ENCODE measurements around the gene REC8. TPM values are rescaled to one million over a fixed set of nuclear protein-coding genes. Genes with fewer than 3 reads are reported as not detected.

REC8 gene
- total and polyA plus RNA-seq, 10 of the 15 experiments (the other 5 are each of a cell fraction or from before 2014, with no cell fraction given), result 4.2 to 76.9 (median 29.1) TPM

- H3K79me2 ChIP-seq (ENCODE audit: control insufficient read depth, insufficient read depth, low read length), result peaks cover 70% of the 10 kb centered on the region
- POLR2A ChIA-PET, result interaction anchor here (0.5 to 5.8 kb wide), 12 partner anchors 9 to 176 kb away, joined by 3 to 99 read pairs (median 18); partner anchors contain the start of genes CHMP4A, DCAF11, IPO4 and IRF9
- in situ Hi-C loops (cut with MboI), result no loop called here
These were observed 26.7 kb upstream of the REC8 start for GRCh38 chr14:24145219-24145618.

More at GRCh38 chr14:24145219-24145618, 26.7 kb upstream of the REC8 start:
- TF ChIP-seq YBX1 (IDR thresholded peaks at IDR 0.05) (no peak), NFXL1 (IDR thresholded peaks at IDR 0.05; ENCODE audit: borderline replicate concordance) (no peak), NKRF (conservative IDR thresholded peaks at IDR 0.05) (no peak), NR2C2 (IDR thresholded peaks at IDR 0.05; ENCODE audit: borderline replicate concordance, control insufficient read depth, insufficient read length, low read depth) (no peak), HCFC1 (IDR thresholded peaks at IDR 0.05; ENCODE audit: low read length) (no peak), E2F4 (IDR thresholded peaks at IDR 0.05; ENCODE audit: low read depth, low read length) (no peak), POLR2AphosphoS2 (IDR thresholded peaks at IDR 0.05; ENCODE audit: low read depth, low read length) (no peak), CUX1 (IDR thresholded peaks at IDR 0.05; ENCODE audit: insufficient replicate concordance, low read depth, low read length) (no peak), ELK1 (IDR thresholded peaks at IDR 0.05; ENCODE audit: low read depth, low read length) (no peak), NFYB (IDR thresholded peaks at IDR 0.05; ENCODE audit: insufficient read depth, low read depth, low read length) (no peak), IRF3 (IDR thresholded peaks at IDR 0.05) (no peak)
- H3K9me3 ChIP-seq (replicated peaks; ENCODE audit: control insufficient read depth, insufficient read depth, low read length), result no peaks in the 10 kb centered on the region
- no TSS peak for BruUV-seq (replicated peaks)
- no peaks in the 10 kb centered on the region for H4K20me1 ChIP-seq (ENCODE audit: control insufficient read depth, insufficient read depth)
- no peaks in the 10 kb centered on the region for H3K27me3 ChIP-seq (replicated peaks in 1 of 2; ENCODE audit: control insufficient read depth in 2 of 2, insufficient read depth in 2 of 2, low read length in 1 of 2)
- ChIA-PET RAD21 (ENCODE audit: unreplicated experiment) (interaction anchor here (0.9 to 3.9 kb wide), 6 partner anchors 8 to 83 kb away, joined by 3 to 37 read pairs (median 28); partner anchors contain the start of genes DCAF11, IRF9, NRL and PCK2), CTCF (interaction anchor here (1.1 to 8.2 kb wide), 11 partner anchors 16 to 287 kb away, joined by 3 to 63 read pairs (median 6); partner anchors contain the start of genes CHMP4A, CIDEB, DCAF11 and IRF9), SMC1A (ENCODE audit: uncharacterized antibody, unreplicated experiment) (interaction anchor here (0.9 to 4.8 kb wide), 9 partner anchors 9 to 97 kb away, joined by 3 to 54 read pairs (median 18); partner anchors contain the start of genes DCAF11, IRF9, NRL and PCK2)
- intact Hi-C loops (cut with micrococcal nuclease; ENCODE audit: unreplicated experiment), result loop anchor here (5.0 kb wide), 1 partner anchor 152 kb away; the partner anchor contains the start of genes DHRS1 and NOP9
- WGBS (ENCODE audit: insufficient coverage, insufficient replicate concordance, low lambda C conversion rate, missing lambda C conversion rate), result 68% methylated on average over 2 of the region's 2 CpGs
- H3K4me3 ChIP-seq, result peak overlapping the region; percentile 82
- peaks cover 14% of the 10 kb centered on the region for H3K4me1 ChIP-seq (ENCODE audit: control insufficient read depth, insufficient read depth, low read length)
- peak overlapping the region; percentile 88 for H3K4me2 ChIP-seq (ENCODE audit: control insufficient read depth, insufficient read depth)
- DNase-seq (ENCODE audit: low read depth, low spot score) (no peak), ATAC-seq (no peak), FAIRE-seq (no peak)
- no peak overlapping the region for H2AFZ ChIP-seq (ENCODE audit: control insufficient read depth, low read depth, low read length)
- H3K9ac ChIP-seq (ENCODE audit: control insufficient read depth, insufficient read depth, low read length), result peak overlapping the region; percentile 88
- H3K27ac ChIP-seq (ENCODE audit: control insufficient read depth, insufficient read depth), result peak overlapping the region; percentile 94
- peaks cover 7 to 35% of the 10 kb centered on the region in 2 experiments for H3K36me3 ChIP-seq (ENCODE audit: control insufficient read depth in 2 of 2, insufficient read depth in 2 of 2, low read length in 1 of 2)
